K562 (cell line): ENCODE data around the gene PCDHB6. TPM values are rescaled to one million over a fixed set of nuclear protein-coding genes. Genes with fewer than 3 reads are reported as not detected.
"Not testable (repeated sequence)": the region's sequence is repeated elsewhere in the genome, so short reads cannot be mapped to it uniquely, and the experiment has no call there.

Experiments
- ATAC-seq: fragments of 200-7000 bp; cut with Tn5 transposase; 3 replicates; pipeline ENCODE4 v1.9.1; 2020; ENCODE audit warnings: moderate library complexity
- BruUV-seq: library from RNA; stranded (reverse); fragments of 400-500 nt; replicated peaks from 2 replicates; lab custom pipeline; 2021; lab: Mats Ljungman, UMichigan
- CTCF ChIA-PET: fragments of 300-600 bp; formaldehyde crosslinking; extraction: SDS; loops from one replicate; lab custom pipeline; 2021; ENCODE audit warnings: low intra/inter-chr PET ratio; lab: Yijun Ruan, JAX
- POLR2A ChIA-PET: fragments of 300-600, 350-650 bp; sonication (Branson Sonifier 250); formaldehyde crosslinking; extraction: SDS; loops from one replicate; lab custom pipeline; 2021; ENCODE audit warnings: antibody characterized with exemption, inconsistent platforms; lab: Yijun Ruan, JAX
- DNase-seq, 4 experiments: peaks; one replicate each; pipeline versions ENCODE4 v3.0.0 to v3.0.0-alpha.2; 2011 to 2018; ENCODE audit warnings: low spot score in 3 of 4, mixed read lengths in 3 of 4; ENCODE audit errors: extremely low read depth in 1 of 4
- FAIRE-seq: peaks from 2 replicates; lab custom pipeline; 2011; peaks lifted over from hg19 to GRCh38; lab: Jason Lieb, UNC
- H2AFZ ChIP-seq: 2 replicates; pipeline ENCODE4 v1.6.0; 2011; ENCODE audit warnings: low read depth, low read length, control low read depth, inconsistent platforms
- H3K27ac ChIP-seq: fragments of 200-600 bp; 3 replicates; pipeline ENCODE4 v1.8.0; 2011; ENCODE audit warnings: low read depth, mild to moderate bottlenecking, control low read depth, inconsistent platforms, low read length, moderate library complexity, mixed read lengths; ENCODE audit errors: extremely low read depth
- H3K27me3 ChIP-seq, 2 experiments: fragments of 300-600 bp in 1 of 2; 2 replicates in 1 of 2; 3 replicates in 1 of 2; pipeline versions ENCODE4 v1.6.0 to v1.8.0; 2011; ENCODE audit warnings: inconsistent platforms in 2 of 2, low read length in 2 of 2, mild to moderate bottlenecking in 1 of 2, mixed read lengths in 1 of 2, moderate library complexity in 1 of 2; ENCODE audit not compliant: control insufficient read depth in 2 of 2, insufficient read depth in 2 of 2
- H3K36me3 ChIP-seq: fragments of 300-600 bp; 3 replicates; pipeline ENCODE4 v1.8.0; 2011; ENCODE audit warnings: mild to moderate bottlenecking, low read length, inconsistent platforms; ENCODE audit not compliant: control insufficient read depth, insufficient read depth
- H3K4me1 ChIP-seq, 2 experiments: fragments of 200-600 bp in 1 of 2; replicated peaks in 1 of 2; 2 replicates in 1 of 2; 3 replicates in 1 of 2; pipeline versions ENCODE4 v1.5.1 to v1.8.0; 2011; ENCODE audit warnings: inconsistent platforms in 2 of 2, low read length in 2 of 2, mild to moderate bottlenecking in 1 of 2, mixed read lengths in 1 of 2, moderate library complexity in 1 of 2; ENCODE audit not compliant: control insufficient read depth in 2 of 2, insufficient read depth in 2 of 2
- H3K4me2 ChIP-seq: 2 replicates; pipeline ENCODE4 v1.6.1; 2011; ENCODE audit warnings: low read length, control low read depth, inconsistent platforms, mixed read lengths; ENCODE audit not compliant: insufficient read depth
- H3K4me3 ChIP-seq: fragments of 200-600 bp; sonication (generic), shearing (Covaris generic); 2 replicates; pipeline ENCODE4 v1.5.1; 2016; ENCODE audit warnings: control low read depth, inconsistent platforms
- H3K79me2 ChIP-seq: fragments of 200-600 bp; 3 replicates; pipeline ENCODE4 v1.8.0; 2011; ENCODE audit warnings: low read length, inconsistent platforms; ENCODE audit not compliant: control insufficient read depth, insufficient read depth
- H3K9ac ChIP-seq, 2 experiments: 2 replicates each; pipeline versions ENCODE4 v1.6.0 to v1.6.1; 2011; ENCODE audit warnings: low read depth in 2 of 2, low read length in 2 of 2, control low read depth in 1 of 2, inconsistent platforms in 1 of 2, mild to moderate bottlenecking in 1 of 2, mixed read lengths in 1 of 2; ENCODE audit not compliant: insufficient read depth in 1 of 2
- H3K9me1 ChIP-seq: one replicate; pipeline ENCODE4 v1.6.0; 2011; ENCODE audit warnings: inconsistent platforms, mild to moderate bottlenecking, low read length, moderate library complexity; ENCODE audit not compliant: control insufficient read depth, insufficient read depth
- H3K9me3 ChIP-seq: replicated peaks from 2 replicates; pipeline ENCODE4 v1.5.1; 2011; ENCODE audit warnings: low read depth, low read length, inconsistent platforms; ENCODE audit not compliant: control insufficient read depth, insufficient read depth
- H4K20me1 ChIP-seq: replicated peaks from 2 replicates; pipeline ENCODE4 v1.6.1; 2011; ENCODE audit warnings: low read length, inconsistent platforms, mixed read lengths; ENCODE audit not compliant: control insufficient read depth, insufficient read depth
- PCBP1 ChIP-seq: fragments of 200-400 bp; formaldehyde crosslinking; IDR thresholded peaks from 2 replicates; pipeline ENCODE4 v1.6.1; 2018; ENCODE audit warnings: mild to moderate bottlenecking, low read depth, low read length; ENCODE audit not compliant: poor library complexity, severe bottlenecking
- RBBP5 ChIP-seq: fragments of 200-600 bp; sonication (generic); IDR thresholded peaks from 2 replicates; pipeline ENCODE4 v1.6.1; 2012; ENCODE audit warnings: borderline replicate concordance, mild to moderate bottlenecking, low read length, control low read depth, inconsistent platforms; ENCODE audit not compliant: insufficient read depth, poor library complexity, severe bottlenecking
- U2AF2 ChIP-seq: fragments of 200-400 bp; formaldehyde crosslinking; optimal IDR thresholded peaks from 2 replicates; pipeline ENCODE3; 2017; ENCODE audit warnings: low read depth, mild to moderate bottlenecking, low read length
- ZBTB7A ChIP-seq: IDR thresholded peaks from 2 replicates; pipeline ENCODE4 v1.6.1; 2011; ENCODE audit warnings: low read depth, mild to moderate bottlenecking, low read length, moderate library complexity, borderline replicate concordance; ENCODE audit not compliant: control insufficient read depth
- WGBS: fragments of 100-300 bp; shearing (Covaris generic); methylation state at CpG from one replicate; pipeline ENCODE4 v1.1.6; 2016; ENCODE audit warnings: low coverage, mixed read lengths; ENCODE audit not compliant: insufficient coverage; ENCODE audit errors: missing lambda C conversion rate; 5-methylcytosine and 5-hydroxymethylcytosine counted together
- in situ Hi-C: fragments of 300-500 bp; cut with MboI; formaldehyde crosslinking; loops from 4 replicates; pipeline ENCODE4 v1.15.0; 2018; ENCODE audit warnings: inconsistent platforms, mixed read lengths
- intact Hi-C: fragments of 100-400 bp; cut with micrococcal nuclease; formaldehyde crosslinking; loops from 2 replicates; pipeline ENCODE4 v1.14.2; 2022
- polyA plus RNA-seq, 8 experiments: library from polyadenylated mRNA; depleted of rRNA in 4 of 8; stranded (reverse) in 5 of 8; unstranded in 3 of 8; fragments of >200 nt; fragmentation: Nextera tagmentation in 2 of 8; fragmentation: Illumina TruSeq in 1 of 8; extraction: Ambion mirVana in 2 of 8; extraction: Trizol in 1 of 8; gene quantifications; 2 replicates each; pipeline versions ENCODE4 v1.2.1 to v1.2.3, GENCODE V29; 2011 to 2014; ENCODE audit warnings: inconsistent platforms in 1 of 8, missing spikeins in 1 of 8
- total RNA-seq, 7 experiments: library from RNA; depleted of rRNA in 6 of 7; stranded (reverse); fragments of >200 nt in 6 of 7; fragmentation: Illumina TruSeq in 2 of 7; extraction: Trizol in 2 of 7; gene quantifications; 2 replicates each; pipeline versions ENCODE4 v1.2.1 to v1.2.3, GENCODE V29; 2011 to 2021; ENCODE audit warnings: low replicate concordance in 1 of 7
- TF ChIP-seq, protein P1 (sequence below), 3 experiments: IDR thresholded peaks in 2 of 3; conservative IDR thresholded peaks in 1 of 3; 2 replicates each; pipeline ENCODE4 v1.5.1; 2011 to 2012; ENCODE audit warnings: low read length in 3 of 3, mild to moderate bottlenecking in 3 of 3, control low read depth in 2 of 3, improper control_type of control experiment in 1 of 3, inconsistent platforms in 1 of 3, low read depth in 1 of 3, mixed read lengths in 1 of 3, moderate library complexity in 1 of 3; ENCODE audit not compliant: insufficient read depth in 2 of 3

The PCDHB6 gene
- total and polyA plus RNA-seq, 9 of the 15 experiments (the other 6 are each of a cell fraction or from before 2014, with no cell fraction given): not detected

DNA sequence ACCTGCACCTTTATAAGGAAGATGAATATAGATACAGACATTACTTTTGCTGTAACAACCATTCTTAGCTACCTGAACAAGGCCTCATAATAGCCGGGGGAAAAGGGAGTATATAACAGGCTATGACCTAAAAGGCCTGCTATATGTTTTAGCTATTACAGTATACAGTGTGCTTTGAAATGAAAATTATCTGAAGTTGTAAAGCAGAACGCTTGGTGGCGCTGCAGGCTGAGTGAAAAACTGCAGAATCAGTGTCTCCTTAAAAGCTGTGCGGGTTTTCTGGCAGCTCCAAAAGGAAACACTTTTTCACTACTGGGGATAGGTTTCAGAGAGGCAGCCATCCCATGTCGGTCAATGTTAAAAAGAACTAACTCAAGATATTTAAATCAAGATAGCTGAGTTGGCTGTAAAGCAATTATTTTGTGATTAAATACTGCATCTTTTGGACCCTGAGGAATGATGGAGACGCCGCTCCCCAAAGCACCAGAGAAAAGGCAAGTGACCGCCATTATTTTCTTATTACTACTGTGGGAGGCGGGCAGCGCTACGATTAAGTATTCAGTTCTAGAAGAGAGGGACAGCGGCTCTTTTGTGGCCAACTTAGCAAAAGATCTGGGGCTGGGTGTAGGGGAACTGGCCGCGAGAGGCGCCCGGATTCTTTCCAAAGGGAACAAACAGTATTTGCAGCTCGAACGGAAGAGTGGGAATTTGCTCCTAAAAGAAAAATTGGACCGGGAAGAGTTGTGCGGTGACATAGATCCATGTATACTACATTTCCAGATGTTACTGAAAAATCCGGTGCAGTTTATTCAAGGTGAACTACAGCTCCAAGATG lies 5.9 kb downstream of the PCDHB6 start:
- ChIA-PET POLR2A (no interaction called here), CTCF (no interaction called here)
- H3K4me2 ChIP-seq: no peak overlapping the region
- DNase-seq: peak in 1 of 4 experiments; percentile 7
- H3K4me1 ChIP-seq: no peaks in the 10 kb centered on the region
- no TSS peak for BruUV-seq
- H3K27ac ChIP-seq: no peak overlapping the region
- H3K9ac ChIP-seq: no peak overlapping the region
- TF ChIP-seq U2AF2: no peak
- TF ChIP-seq RBBP5: no peak
- no peak for TF ChIP-seq ZBTB7A
- TF ChIP-seq, protein P1, sequence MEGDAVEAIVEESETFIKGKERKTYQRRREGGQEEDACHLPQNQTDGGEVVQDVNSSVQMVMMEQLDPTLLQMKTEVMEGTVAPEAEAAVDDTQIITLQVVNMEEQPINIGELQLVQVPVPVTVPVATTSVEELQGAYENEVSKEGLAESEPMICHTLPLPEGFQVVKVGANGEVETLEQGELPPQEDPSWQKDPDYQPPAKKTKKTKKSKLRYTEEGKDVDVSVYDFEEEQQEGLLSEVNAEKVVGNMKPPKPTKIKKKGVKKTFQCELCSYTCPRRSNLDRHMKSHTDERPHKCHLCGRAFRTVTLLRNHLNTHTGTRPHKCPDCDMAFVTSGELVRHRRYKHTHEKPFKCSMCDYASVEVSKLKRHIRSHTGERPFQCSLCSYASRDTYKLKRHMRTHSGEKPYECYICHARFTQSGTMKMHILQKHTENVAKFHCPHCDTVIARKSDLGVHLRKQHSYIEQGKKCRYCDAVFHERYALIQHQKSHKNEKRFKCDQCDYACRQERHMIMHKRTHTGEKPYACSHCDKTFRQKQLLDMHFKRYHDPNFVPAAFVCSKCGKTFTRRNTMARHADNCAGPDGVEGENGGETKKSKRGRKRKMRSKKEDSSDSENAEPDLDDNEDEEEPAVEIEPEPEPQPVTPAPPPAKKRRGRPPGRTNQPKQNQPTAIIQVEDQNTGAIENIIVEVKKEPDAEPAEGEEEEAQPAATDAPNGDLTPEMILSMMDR (IDR thresholded peaks at IDR 0.05 in 2 of 3, conservative IDR thresholded peaks at IDR 0.05 in 1 of 3; ENCODE audit: insufficient read depth in 2 of 3, low read depth in 1 of 3, low read length in 3 of 3): peak; percentile 18 to 39 (median 29); a peak in 4 of 6 replicates
- TF ChIP-seq PCBP1: no peak
- no peaks in the 10 kb centered on the region for H3K36me3 ChIP-seq
- FAIRE-seq: no peak
- H4K20me1 ChIP-seq: no peaks in the 10 kb centered on the region
- no peaks in the 10 kb centered on the region for H3K9me1 ChIP-seq
- H2AFZ ChIP-seq: no peak overlapping the region
- WGBS: under 1% methylated on average over 21 of the region's 21 CpGs
- no peak overlapping the region for H3K4me3 ChIP-seq
- peak; percentile 71 for ATAC-seq
- H3K9me3 ChIP-seq: no peaks in the 10 kb centered on the region
- H3K79me2 ChIP-seq: no peaks in the 10 kb centered on the region
- peaks cover 0 to 8% of the 10 kb centered on the region in 2 experiments; a peak in 2 of 5 replicates for H3K27me3 ChIP-seq
- in situ Hi-C loops (no loop called here), intact Hi-C loops (no loop called here)

DNA sequence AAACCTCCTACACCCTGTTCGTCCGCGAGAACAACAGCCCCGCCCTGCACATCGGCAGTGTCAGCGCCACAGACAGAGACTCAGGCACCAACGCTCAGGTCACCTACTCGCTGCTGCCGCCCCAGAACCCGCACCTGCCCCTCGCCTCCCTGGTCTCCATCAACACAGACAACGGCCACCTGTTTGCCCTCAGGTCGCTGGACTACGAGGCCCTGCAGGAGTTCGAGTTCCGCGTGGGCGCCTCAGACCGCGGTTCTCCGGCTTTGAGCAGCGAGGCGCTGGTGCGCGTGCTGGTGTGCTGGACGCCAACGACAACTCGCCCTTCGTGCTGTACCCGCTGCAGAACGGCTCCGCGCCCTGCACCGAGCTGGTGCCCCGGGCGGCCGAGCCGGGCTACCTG lies 7.5 kb downstream of the PCDHB6 start:
- H3K9me3 ChIP-seq, H3K4me2 ChIP-seq, intact Hi-C loops, POLR2A ChIA-PET, ATAC-seq, H3K79me2 ChIP-seq, CTCF ChIA-PET, FAIRE-seq, H3K4me3 ChIP-seq, DNase-seq, in situ Hi-C loops, H4K20me1 ChIP-seq, H3K36me3 ChIP-seq, H2AFZ ChIP-seq, H3K9me1 ChIP-seq, H3K27me3 ChIP-seq, H3K4me1 ChIP-seq, H3K27ac ChIP-seq, BruUV-seq, H3K9ac ChIP-seq: not testable (repeated sequence)
- WGBS: 4% methylated on average over 20 of the region's 38 CpGs
